HUES6 (cell line): Measurements from ENCODE around the gene SPEG.
A peak's percentile ranks its signal among the peaks of the same experiment; 100 is the strongest.

Experiments used
- H3K27ac ChIP-seq: 2 replicates; pipeline ENCODE4 v1.7.0; 2013; ENCODE audit warnings: low read depth, mild to moderate bottlenecking, low read length, inconsistent platforms
- H3K27me3 ChIP-seq: 2 replicates; pipeline ENCODE4 v1.6.1; 2013; ENCODE audit warnings: low read length; ENCODE audit not compliant: control insufficient read depth, insufficient read depth
- H3K36me3 ChIP-seq: 2 replicates; pipeline ENCODE4 v1.6.1; 2013; ENCODE audit warnings: low read length; ENCODE audit not compliant: control insufficient read depth, insufficient read depth
- H3K4me1 ChIP-seq: 2 replicates; pipeline ENCODE4 v1.6.1; 2013; ENCODE audit warnings: low read length; ENCODE audit not compliant: control insufficient read depth, insufficient read depth
- H3K4me3 ChIP-seq: 2 replicates; pipeline ENCODE4 v1.5.1; 2013; ENCODE audit warnings: low read depth, low read length
- H3K9ac ChIP-seq: one replicate; pipeline ENCODE4 v1.6.1; 2013; ENCODE audit warnings: mild to moderate bottlenecking, low read length
- H3K9me3 ChIP-seq: 2 replicates; pipeline ENCODE4 v1.6.1; 2013; ENCODE audit warnings: low read depth, low read length; ENCODE audit not compliant: control insufficient read depth, insufficient read depth

The SPEG gene

DNA sequence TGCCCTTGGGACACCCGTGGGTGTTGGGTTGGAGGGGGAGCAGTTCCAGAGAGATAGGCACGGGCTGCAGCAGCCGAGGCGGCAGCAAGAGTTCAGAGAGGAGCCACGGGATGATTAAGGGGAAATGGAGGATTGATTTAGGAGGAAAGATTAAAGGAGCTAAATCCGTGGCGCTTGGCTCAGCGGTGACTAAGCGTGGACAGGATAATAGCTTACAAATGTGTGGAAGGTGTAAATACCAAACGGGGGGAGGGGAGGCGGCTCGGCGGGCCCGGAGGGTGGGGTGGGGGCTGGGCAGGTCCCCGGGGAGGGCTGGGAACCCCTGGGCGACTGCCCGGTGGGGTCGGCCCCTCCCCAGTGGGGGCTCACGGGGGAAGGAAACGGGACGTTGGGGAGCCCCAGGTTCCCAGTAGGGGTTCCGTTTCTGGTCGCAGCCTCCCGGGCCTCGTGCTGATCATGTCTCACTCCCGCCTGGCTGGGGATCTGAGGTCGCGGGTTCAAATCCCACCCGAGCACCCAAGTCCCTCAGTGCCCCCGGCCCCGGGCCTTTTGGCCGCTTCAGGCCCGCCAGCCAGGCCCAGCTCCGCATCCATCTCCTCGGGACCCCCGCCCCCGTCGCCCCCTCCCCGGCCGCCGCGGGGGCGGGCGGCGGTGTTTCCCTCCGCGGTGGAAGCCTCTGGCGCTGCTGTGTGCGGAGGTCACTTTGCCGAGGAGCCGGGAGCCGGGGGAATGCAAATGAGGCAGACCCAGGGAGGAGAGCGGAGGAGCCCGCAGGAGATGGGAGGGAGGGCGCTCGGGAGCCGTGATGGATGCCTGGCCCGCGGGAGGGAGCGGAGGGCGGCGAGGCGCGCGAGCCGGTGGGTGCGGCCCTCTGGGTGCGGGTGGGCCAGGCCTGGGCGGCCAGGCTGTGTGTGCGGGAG lies 87.7 kb downstream of the SPEG start:
- Histone ChIP-seq H3K9ac (peak overlapping the region; percentile 75), H3K4me1 (peaks cover 54% of the 10 kb centered on the region), H3K9me3 (no peaks in the 10 kb centered on the region), H3K36me3 (no peaks in the 10 kb centered on the region), H3K27ac (peak overlapping the region; percentile 69; the same call in 1 of the 2 replicates), H3K4me3 (peak overlapping the region; percentile 58), H3K27me3 (peaks cover 25% of the 10 kb centered on the region)

DNA sequence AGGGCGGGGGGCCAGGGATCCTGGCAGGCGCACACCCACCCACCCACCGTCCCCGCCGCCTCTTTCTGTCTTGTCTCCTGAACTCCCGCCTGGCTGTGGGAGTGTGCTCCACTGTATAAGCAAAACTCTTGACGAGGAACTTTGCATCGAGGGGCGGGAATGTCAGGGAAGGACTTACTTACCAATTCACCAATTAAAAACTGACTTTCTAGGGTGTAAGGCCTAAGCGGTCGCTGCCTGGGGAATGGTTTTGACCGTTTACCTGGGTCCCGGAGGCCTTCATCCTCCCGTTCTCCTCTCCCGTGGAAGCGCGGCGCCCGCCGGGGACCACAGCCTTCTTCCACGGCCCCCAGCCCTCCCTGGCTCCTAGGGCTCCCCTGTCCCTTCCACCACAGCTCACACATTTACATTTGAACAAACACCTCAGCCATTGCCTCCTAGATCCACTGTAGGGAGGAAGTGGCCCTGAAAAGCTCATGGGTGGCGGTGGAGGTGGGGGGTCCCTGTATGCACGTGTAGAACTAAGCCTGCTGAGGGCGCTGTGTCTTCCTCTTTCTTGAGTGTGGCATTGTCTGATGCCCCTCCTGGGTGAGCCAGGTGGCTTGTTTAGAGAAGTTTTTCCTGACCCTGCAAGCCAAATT lies 88.5 kb downstream of the SPEG start:
- Histone ChIP-seq H3K4me3 (peak overlapping the region; percentile 58), H3K9ac (peak overlapping the region; percentile 62), H3K4me1 (peaks cover 53% of the 10 kb centered on the region), H3K9me3 (no peaks in the 10 kb centered on the region), H3K27ac (peak overlapping the region; percentile 60; the same call in 1 of the 2 replicates), H3K36me3 (no peaks in the 10 kb centered on the region), H3K27me3 (peaks cover 24% of the 10 kb centered on the region)

DNA sequence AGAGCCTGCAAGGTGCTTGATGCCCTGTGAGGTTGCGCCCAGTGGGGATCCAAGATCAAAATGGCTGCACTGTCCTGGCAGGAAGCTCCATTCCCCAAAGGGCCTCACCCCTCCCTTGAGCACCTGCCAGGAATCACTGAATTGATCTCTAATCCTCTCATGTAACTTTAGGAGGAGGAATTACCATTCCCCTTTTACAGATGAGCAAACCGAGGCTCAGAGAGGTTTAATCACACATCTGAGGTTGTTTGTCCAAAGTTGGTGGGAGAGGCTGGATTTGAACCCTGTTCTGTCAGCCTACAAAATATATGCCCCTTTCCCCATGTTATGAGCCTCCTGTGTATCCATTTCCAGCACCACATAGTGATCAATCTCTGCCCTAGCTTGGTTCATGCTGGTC lies 90.2 kb downstream of the SPEG start:
- H3K4me3 ChIP-seq: no peak overlapping the region
- H3K4me1 ChIP-seq: peaks cover 53% of the 10 kb centered on the region
- H3K36me3 ChIP-seq: no peaks in the 10 kb centered on the region
- no peaks in the 10 kb centered on the region for H3K9me3 ChIP-seq
- no peak overlapping the region for H3K9ac ChIP-seq
- H3K27ac ChIP-seq: no peak overlapping the region
- peaks cover 31% of the 10 kb centered on the region for H3K27me3 ChIP-seq

DNA sequence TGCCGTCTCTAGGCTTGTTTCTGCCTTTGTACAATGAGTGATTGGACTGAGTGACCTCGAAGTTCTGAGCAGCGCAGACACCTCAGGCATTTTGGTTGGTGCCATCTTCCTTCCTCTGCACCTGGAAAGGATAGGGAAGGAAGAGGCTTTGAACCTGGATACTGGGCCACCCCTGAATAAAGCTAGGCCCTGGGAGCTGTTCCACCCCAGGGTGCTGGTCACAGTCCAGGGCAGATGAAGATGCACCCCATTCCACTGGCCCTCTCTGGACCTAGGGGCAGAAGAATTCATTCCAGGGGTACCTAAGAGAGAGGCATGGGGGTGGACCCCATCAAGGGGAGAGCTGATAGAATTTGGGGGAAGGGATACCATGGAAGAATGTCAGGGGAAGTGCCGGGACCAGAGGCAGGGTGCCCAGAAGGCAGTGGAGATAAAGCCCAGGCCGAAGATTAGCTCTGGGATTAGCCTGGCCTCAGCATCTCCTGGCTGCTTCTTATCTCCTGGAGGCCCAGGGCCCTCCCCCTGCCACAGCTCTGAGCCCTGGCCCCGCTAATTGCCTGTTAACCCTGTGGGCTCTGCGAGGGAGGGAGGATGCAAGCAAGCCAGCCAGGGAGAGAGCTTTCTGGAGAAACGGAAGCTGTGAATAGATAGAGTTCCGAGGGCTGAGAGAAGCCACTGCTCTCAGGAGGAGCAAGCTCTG lies 91.0 kb downstream of the SPEG start:
- no peak overlapping the region for H3K27ac ChIP-seq
- H3K4me1 ChIP-seq: peaks cover 50% of the 10 kb centered on the region
- no peak overlapping the region for H3K4me3 ChIP-seq
- peaks cover 38% of the 10 kb centered on the region for H3K27me3 ChIP-seq
- H3K9me3 ChIP-seq: no peaks in the 10 kb centered on the region
- H3K36me3 ChIP-seq: no peaks in the 10 kb centered on the region
- H3K9ac ChIP-seq: no peak overlapping the region

DNA sequence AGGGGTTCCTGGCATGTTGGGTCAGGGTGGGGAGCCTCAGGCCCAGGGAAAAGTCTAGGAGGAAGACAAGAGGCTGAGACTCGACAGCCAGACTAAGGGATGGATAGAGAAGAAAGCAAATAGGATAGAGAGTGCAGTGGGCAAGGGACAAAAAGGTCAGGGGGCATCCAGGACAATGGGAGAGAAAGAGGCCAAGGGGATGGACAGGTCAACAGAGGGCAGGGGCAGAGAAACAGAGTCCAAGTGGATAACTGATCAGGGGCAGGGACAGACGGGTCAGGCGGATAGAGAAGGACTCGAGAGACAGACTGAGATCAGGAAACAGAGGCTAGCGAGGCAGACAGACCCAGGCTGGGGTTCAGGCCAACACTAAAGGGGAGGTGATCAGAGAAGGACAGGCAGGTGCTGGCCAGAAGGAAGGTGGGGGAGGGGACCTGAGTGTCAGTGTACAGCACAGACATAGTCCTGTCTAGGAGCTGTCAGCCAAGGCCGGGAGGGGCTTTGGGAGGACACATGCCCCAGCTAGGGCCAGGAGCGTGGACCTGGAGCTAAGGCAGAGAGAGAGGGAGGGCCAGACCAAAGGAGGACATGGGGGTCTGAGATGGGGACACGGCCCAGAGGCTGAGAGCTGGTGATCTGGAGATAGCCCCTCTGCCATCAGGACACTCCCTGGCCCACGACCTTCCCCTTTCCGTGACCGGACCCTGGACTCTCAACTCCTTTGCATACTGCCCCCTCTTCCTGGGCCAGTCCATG lies 91.9 kb downstream of the SPEG start:
- Histone ChIP-seq H3K9me3 (no peaks in the 10 kb centered on the region), H3K4me3 (no peak overlapping the region), H3K9ac (no peak overlapping the region), H3K4me1 (peaks cover 43% of the 10 kb centered on the region), H3K27ac (no peak overlapping the region), H3K27me3 (peaks cover 43% of the 10 kb centered on the region), H3K36me3 (no peaks in the 10 kb centered on the region)

DNA sequence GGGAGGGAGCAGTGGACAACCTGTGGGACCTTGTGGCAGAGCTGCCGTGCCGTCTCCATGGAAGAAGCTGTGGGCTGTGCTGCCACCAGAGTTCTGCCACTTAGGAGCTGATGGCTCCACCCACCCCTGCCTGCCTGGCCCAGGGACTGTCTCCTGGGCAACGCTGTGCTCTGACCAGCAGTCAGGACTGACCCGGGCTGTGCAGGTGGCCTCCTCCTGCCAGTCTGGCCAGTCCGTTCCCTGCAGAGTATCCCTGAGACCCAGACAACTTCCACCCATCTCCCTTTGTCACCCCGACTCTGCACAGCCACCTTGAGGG lies 92.4 kb downstream of the SPEG start:
- no peak overlapping the region for H3K27ac ChIP-seq
- no peaks in the 10 kb centered on the region for H3K9me3 ChIP-seq
- H3K4me3 ChIP-seq: no peak overlapping the region
- peaks cover 44% of the 10 kb centered on the region for H3K27me3 ChIP-seq
- H3K36me3 ChIP-seq: no peaks in the 10 kb centered on the region
- H3K9ac ChIP-seq: no peak overlapping the region
- peaks cover 38% of the 10 kb centered on the region for H3K4me1 ChIP-seq

DNA sequence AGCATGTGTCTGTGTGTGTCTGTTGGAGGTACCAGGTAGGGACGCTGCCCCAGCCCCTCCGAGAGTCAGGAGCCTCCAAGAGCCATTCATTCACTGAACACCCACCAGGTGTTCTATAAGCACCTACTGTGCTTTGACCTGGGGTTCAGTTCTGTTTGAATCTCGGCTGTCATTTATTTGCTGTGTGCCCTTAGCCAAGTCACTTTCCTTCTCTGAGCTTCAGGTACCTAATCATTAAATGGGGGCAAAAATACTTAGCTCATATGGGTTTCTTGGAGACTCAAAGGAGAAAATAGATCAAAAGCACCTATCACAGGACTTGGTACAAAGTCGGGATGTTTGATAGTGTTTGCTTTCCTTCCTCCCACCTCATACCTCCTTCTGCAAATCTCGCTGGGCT lies 92.8 kb downstream of the SPEG start:
- H3K4me1 ChIP-seq: peaks cover 37% of the 10 kb centered on the region
- no peaks in the 10 kb centered on the region for H3K9me3 ChIP-seq
- peaks cover 46% of the 10 kb centered on the region for H3K27me3 ChIP-seq
- H3K9ac ChIP-seq: no peak overlapping the region
- H3K36me3 ChIP-seq: no peaks in the 10 kb centered on the region
- no peak overlapping the region for H3K4me3 ChIP-seq
- no peak overlapping the region for H3K27ac ChIP-seq

DNA sequence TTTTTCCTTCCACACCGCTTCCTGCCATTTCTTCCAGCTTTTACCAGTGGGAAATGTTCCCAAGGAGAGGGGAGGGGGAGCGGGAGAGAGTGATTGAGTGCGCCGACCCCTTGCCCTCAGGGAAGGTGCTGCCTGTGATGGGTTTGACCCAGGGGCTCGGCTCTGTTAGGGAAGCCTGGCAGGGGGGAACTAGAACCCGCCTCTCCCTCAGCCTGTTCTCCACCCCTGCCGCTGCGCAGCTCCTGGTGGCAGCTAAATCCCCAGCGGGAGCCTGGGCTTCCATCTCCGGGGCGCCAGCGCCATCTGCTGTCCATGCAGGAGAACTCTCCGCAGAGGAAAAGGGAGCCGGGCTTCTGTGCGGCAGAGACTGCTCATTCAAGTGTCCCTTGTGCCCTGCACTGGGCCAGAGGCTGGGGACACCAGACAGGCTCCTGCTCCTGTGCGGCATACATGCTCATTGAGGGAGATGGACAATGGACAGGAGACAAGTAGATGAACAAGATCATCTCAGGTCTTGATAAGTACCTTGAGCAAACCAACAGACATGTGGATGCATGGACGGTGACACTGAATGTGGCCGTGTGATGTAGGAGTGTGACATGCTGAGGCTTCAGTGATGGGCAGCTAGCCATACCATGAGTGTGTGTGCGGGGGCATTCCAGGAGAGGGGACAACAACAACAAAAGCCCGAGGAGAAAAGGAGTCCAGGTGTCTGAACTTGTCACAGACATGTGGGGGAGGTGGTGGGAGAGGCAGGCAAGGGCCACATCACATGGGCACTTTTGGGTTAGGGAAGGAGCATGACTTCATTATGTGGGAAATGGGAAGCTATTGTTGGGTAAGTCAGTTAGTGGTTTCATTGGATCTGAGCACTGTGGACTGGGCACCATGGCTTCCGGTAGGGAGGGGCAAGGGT lies 95.7 kb downstream of the SPEG start:
- H3K27ac ChIP-seq: no peak overlapping the region
- H3K9ac ChIP-seq: no peak overlapping the region
- peak overlapping the region; percentile 52 for H3K4me3 ChIP-seq
- H3K27me3 ChIP-seq: peaks cover 52% of the 10 kb centered on the region
- H3K36me3 ChIP-seq: no peaks in the 10 kb centered on the region
- peaks cover 27% of the 10 kb centered on the region for H3K4me1 ChIP-seq
- no peaks in the 10 kb centered on the region for H3K9me3 ChIP-seq

DNA sequence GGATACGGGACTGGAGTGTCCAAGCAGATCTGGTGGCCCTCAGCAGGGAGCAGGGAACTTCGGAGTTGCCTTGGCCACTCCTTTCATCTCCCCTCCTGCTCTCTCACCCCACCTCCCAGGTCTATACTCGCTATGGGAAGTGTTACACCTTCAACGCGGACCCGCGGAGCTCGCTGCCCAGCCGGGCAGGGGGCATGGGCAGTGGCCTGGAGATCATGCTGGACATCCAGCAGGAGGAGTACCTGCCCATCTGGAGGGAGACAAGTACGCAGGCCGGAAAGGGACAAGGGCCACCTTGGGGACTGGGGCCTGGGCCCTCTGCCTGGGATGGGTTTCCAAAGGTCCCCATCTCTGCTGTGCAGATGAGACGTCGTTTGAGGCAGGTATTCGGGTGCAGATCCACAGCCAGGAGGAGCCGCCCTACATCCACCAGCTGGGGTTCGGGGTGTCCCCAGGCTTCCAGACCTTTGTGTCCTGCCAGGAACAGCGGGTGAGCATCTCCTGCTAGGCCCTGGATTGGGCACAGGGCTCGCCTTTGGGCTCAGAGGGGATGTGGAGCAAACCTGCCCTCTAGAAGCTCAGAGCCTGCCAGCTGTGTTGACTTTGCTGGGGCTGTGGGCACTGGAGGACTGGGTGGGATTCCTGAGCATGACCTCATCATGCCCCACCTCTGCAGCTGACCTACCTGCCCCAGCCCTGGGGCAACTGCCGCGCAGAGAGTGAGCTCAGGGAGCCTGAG lies 97.2 kb downstream of the SPEG start:
- H3K9me3 ChIP-seq: no peaks in the 10 kb centered on the region
- H3K36me3 ChIP-seq: no peaks in the 10 kb centered on the region
- peaks cover 46% of the 10 kb centered on the region for H3K27me3 ChIP-seq
- no peak overlapping the region for H3K27ac ChIP-seq
- no peak overlapping the region for H3K4me3 ChIP-seq
- peaks cover 13% of the 10 kb centered on the region for H3K4me1 ChIP-seq
- H3K9ac ChIP-seq: no peak overlapping the region

DNA sequence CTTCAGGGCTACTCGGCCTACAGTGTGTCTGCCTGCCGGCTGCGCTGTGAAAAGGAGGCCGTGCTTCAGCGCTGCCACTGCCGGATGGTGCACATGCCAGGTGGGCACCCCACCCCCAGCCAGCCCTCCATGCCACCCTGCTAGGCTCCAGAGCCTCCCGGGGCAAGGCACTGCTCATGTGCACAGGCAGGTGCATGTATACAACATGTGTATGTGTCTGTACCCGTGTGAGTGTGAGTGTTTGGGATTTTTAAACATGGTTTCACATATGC lies 97.7 kb downstream of the SPEG start:
- no peak overlapping the region for H3K27ac ChIP-seq
- no peak overlapping the region for H3K9ac ChIP-seq
- no peaks in the 10 kb centered on the region for H3K9me3 ChIP-seq
- H3K4me1 ChIP-seq: peaks cover 17% of the 10 kb centered on the region
- peaks cover 41% of the 10 kb centered on the region for H3K27me3 ChIP-seq
- H3K36me3 ChIP-seq: no peaks in the 10 kb centered on the region
- no peak overlapping the region for H3K4me3 ChIP-seq
